MCF 10A (cell line): ENCODE data around the gene LSM14B. TPM values are rescaled to one million over a fixed set of nuclear protein-coding genes. Genes with fewer than 3 reads are reported as not detected.

Source experiments
- BruUV-seq: library from RNA; stranded (reverse); fragments of 400-500 nt; replicated peaks from 2 replicates; lab custom pipeline; 2021; lab: Mats Ljungman, UMichigan
- CTCF ChIA-PET: fragments of 300-600 bp; sonication (Branson Sonifier 250); formaldehyde crosslinking; extraction: SDS; loops from one replicate; lab custom pipeline; 2021; ENCODE audit warnings: antibody characterized with exemption, inconsistent platforms; lab: Yijun Ruan, JAX
- POLR2A ChIA-PET: fragments of 300-600, 350-650 bp; sonication (Branson Sonifier 250); formaldehyde crosslinking; extraction: SDS; loops from one replicate; lab custom pipeline; 2020; ENCODE audit warnings: antibody characterized with exemption, inconsistent platforms; lab: Yijun Ruan, JAX
- DNase-seq: peaks from one replicate; pipeline ENCODE4 v3.0.0-alpha.2; 2018; ENCODE audit not compliant: unreplicated experiment
- H3K27ac Mint-ChIP-seq: one replicate; pipeline ENCODE4 v1.8.0; 2022; ENCODE audit warnings: mild to moderate bottlenecking, low read depth, mixed read lengths; ENCODE audit not compliant: unreplicated experiment
- H3K27me3 Mint-ChIP-seq: one replicate; pipeline ENCODE4 v1.8.0; 2022; ENCODE audit warnings: mixed read lengths; ENCODE audit not compliant: insufficient read depth, unreplicated experiment
- H3K36me3 Mint-ChIP-seq: one replicate; pipeline ENCODE4 v1.8.0; 2022; ENCODE audit warnings: mild to moderate bottlenecking, moderate library complexity, mixed read lengths; ENCODE audit not compliant: insufficient read depth, unreplicated experiment
- H3K4me1 Mint-ChIP-seq: one replicate; pipeline ENCODE4 v1.8.0; 2022; ENCODE audit warnings: mixed read lengths; ENCODE audit not compliant: insufficient read depth, unreplicated experiment
- H3K4me3 Mint-ChIP-seq: one replicate; pipeline ENCODE4 v1.8.0; 2022; ENCODE audit warnings: mild to moderate bottlenecking, moderate library complexity, mixed read lengths; ENCODE audit not compliant: unreplicated experiment
- H3K9me3 Mint-ChIP-seq: one replicate; pipeline ENCODE4 v1.8.0; 2022; ENCODE audit warnings: mixed read lengths; ENCODE audit not compliant: unreplicated experiment
- CTCF ChIP-seq: fragments of 200-600 bp; IDR thresholded peaks from one replicate; pipeline ENCODE4 v1.8.0; 2022; ENCODE audit warnings: antibody characterized with exemption, mild to moderate bottlenecking; ENCODE audit not compliant: unreplicated experiment
- intact Hi-C: fragments of 100-400 bp; cut with micrococcal nuclease; formaldehyde crosslinking; loops from 2 replicates; pipeline ENCODE4 v1.14.1; 2022
- total RNA-seq: library from RNA; stranded (reverse); gene quantifications from 2 replicates; pipeline ENCODE4 v1.2.3, GENCODE V29; 2022

LSM14B gene
- total RNA-seq, 1 experiment from 2014 or later = 35.1 TPM

- no peak for TF ChIP-seq CTCF
- peaks cover 29% of the 10 kb centered on the region for H3K4me1 Mint-ChIP-seq
- H3K36me3 Mint-ChIP-seq = peaks cover 27% of the 10 kb centered on the region
- H3K9me3 Mint-ChIP-seq = no peaks in the 10 kb centered on the region
- no peak for DNase-seq
- ChIA-PET CTCF (interaction anchor here (0.6 kb wide), 1 partner anchor 11 kb away, joined by 3 read pairs; no protein-coding TSS in a partner anchor), POLR2A (no interaction called here)
- peak overlapping the region; percentile 59 for H3K27ac Mint-ChIP-seq
- intact Hi-C loops = no loop called here
- BruUV-seq = no TSS peak
- no peaks in the 10 kb centered on the region for H3K27me3 Mint-ChIP-seq
- no peak overlapping the region for H3K4me3 Mint-ChIP-seq
These were observed 26.6 kb downstream of the LSM14B start for GRCh38 chr20:62148908-62149314.

- Mint-ChIP-seq H3K27me3 (no peaks in the 10 kb centered on the region), H3K9me3 (no peaks in the 10 kb centered on the region), H3K4me1 (peaks cover 30% of the 10 kb centered on the region), H3K4me3 (peak overlapping the region; percentile 23), H3K36me3 (peaks cover 35% of the 10 kb centered on the region), H3K27ac (peak overlapping the region; percentile 59)
- peak; percentile 40 for DNase-seq
- POLR2A ChIA-PET = interaction anchor here (0.5 to 1.9 kb wide), 10 partner anchors 8 to 659 kb away, joined by 3 to 6 read pairs (median 4); partner anchors contain the start of gene LSM14B
- no TSS peak for BruUV-seq
- intact Hi-C loops = no loop called here
- no peak for TF ChIP-seq CTCF
- CTCF ChIA-PET = interaction anchor here (0.5 to 0.6 kb wide), 2 partner anchors 11 to 20 kb away, joined by 3 read pairs; no protein-coding TSS in a partner anchor
These were observed 27.4 kb downstream of the LSM14B start for GRCh38 chr20:62149532-62150309.

- BruUV-seq = no TSS peak
- Mint-ChIP-seq H3K27me3 (no peaks in the 10 kb centered on the region), H3K4me3 (peak overlapping the region; percentile 23), H3K27ac (no peak overlapping the region), H3K9me3 (no peaks in the 10 kb centered on the region), H3K36me3 (peaks cover 36% of the 10 kb centered on the region), H3K4me1 (peaks cover 30% of the 10 kb centered on the region)
- no peak for DNase-seq
- ChIA-PET POLR2A (interaction anchor here (0.5 to 1.9 kb wide), 7 partner anchors 8 to 471 kb away, joined by 3 to 6 read pairs (median 4); partner anchors contain the start of gene LSM14B), CTCF (no interaction called here)
- no peak for TF ChIP-seq CTCF
- intact Hi-C loops = no loop called here
These were observed 28.0 kb downstream of the LSM14B start for GRCh38 chr20:62150310-62150575.

GRCh38 chr20:62151225-62151624, 28.9 kb downstream of the LSM14B start:
- intact Hi-C loops = no loop called here
- DNase-seq = no peak
- CTCF ChIA-PET = interaction anchor here (0.6 kb wide), 1 partner anchor 103 kb away, joined by 5 read pairs; no protein-coding TSS in a partner anchor
- no peak for TF ChIP-seq CTCF
- Mint-ChIP-seq H3K4me1 (peaks cover 32% of the 10 kb centered on the region), H3K36me3 (peaks cover 39% of the 10 kb centered on the region), H3K9me3 (no peaks in the 10 kb centered on the region), H3K4me3 (no peak overlapping the region), H3K27ac (no peak overlapping the region), H3K27me3 (no peaks in the 10 kb centered on the region)
- BruUV-seq = no TSS peak
- POLR2A ChIA-PET = interaction anchor here (1.5 to 1.9 kb wide), 2 partner anchors 8 to 9 kb away, joined by 3 to 6 read pairs; no protein-coding TSS in a partner anchor
